22Rv1 (cell line): ENCODE measurements around the gene KLK5.

Experiments used
- H3K27ac ChIP-seq: fragments of 450-650 bp; 2 replicates; pipeline ENCODE4 v1.5.1; 2017
- ZFX ChIP-seq: fragments of 450-650 bp; IDR thresholded peaks from 2 replicates; pipeline ENCODE4 v1.6.1; 2017; ENCODE audit warnings: antibody characterized with exemption, borderline replicate concordance
- TF ChIP-seq, protein P1 (sequence below): fragments of 450-650 bp; IDR thresholded peaks from 2 replicates; pipeline ENCODE4 v1.5.1; 2017; ENCODE audit warnings: mild to moderate bottlenecking

KLK5 gene

DNA sequence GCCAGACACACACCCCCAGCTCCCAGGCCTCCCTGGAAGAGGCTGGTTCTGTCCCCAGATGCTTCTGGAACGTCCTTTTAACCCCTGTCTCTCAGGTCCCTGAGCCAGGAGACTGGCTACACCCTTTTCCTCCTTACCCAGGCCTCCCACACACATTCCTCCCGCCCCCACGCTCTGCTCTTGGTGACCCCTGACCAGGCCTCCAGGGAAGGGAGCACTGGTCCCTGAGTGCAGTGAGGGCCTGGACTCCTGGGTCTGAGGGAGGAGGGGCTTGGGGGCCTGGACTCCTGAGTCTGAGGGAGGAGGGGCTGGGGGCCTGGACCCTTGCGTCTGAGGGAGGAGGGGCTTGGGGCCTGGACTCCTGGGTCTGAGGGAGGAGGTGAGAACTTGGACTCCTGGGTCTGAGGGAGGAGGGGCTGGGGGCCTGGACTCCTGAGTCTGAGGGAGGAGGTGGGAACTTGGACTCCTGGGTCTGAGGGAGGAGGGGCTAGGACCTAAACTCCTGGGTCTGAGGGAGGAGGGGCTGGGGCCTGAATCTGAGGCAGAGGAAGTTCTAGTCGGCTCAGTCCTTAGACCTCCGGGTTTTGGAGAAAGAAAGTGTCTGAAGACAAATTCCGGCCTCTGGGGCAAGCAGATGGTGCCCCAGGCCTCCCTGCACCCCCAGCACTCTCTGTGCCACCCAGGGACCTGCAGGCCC is 16.0 kb upstream of the KLK5 start:
- no peak for TF ChIP-seq ZFX
- TF ChIP-seq, protein P1, sequence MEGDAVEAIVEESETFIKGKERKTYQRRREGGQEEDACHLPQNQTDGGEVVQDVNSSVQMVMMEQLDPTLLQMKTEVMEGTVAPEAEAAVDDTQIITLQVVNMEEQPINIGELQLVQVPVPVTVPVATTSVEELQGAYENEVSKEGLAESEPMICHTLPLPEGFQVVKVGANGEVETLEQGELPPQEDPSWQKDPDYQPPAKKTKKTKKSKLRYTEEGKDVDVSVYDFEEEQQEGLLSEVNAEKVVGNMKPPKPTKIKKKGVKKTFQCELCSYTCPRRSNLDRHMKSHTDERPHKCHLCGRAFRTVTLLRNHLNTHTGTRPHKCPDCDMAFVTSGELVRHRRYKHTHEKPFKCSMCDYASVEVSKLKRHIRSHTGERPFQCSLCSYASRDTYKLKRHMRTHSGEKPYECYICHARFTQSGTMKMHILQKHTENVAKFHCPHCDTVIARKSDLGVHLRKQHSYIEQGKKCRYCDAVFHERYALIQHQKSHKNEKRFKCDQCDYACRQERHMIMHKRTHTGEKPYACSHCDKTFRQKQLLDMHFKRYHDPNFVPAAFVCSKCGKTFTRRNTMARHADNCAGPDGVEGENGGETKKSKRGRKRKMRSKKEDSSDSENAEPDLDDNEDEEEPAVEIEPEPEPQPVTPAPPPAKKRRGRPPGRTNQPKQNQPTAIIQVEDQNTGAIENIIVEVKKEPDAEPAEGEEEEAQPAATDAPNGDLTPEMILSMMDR, result no peak
- H3K27ac ChIP-seq, result no peak overlapping the region

GRCh38 chr19:50967929-50968715 is 15.3 kb upstream of the KLK5 start:
- H3K27ac ChIP-seq, result no peak overlapping the region
- TF ChIP-seq ZFX, result no peak
- TF ChIP-seq, protein P1, result no peak

DNA sequence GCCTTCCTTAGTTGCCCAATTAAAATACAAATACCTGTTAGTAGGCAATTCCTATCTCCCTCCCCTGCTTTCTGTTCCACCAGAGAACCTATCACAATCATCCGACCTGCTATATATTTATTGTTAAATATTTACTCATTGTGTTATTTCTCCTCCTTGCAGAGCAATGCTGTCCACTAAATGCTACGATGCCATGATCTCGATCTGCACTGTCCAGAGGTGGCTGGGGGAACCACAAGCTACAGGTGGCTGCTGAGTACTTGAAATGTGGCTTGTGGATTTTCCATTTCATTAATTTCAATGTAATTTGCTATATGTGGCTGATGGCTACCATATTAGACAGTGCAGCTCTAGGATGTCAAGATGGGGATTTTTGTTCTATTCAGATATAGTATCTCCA is 11.4 kb upstream of the KLK5 start:
- TF ChIP-seq ZFX, result no peak
- TF ChIP-seq, protein P1, result no peak

GRCh38 chr19:50963381-50963780 is 10.5 kb upstream of the KLK5 start:
- no peak overlapping the region for H3K27ac ChIP-seq
- TF ChIP-seq, protein P1, result no peak
- TF ChIP-seq ZFX, result no peak

More for the DNA sequence above, 11.4 kb upstream of the KLK5 start:
- no peak overlapping the region for H3K27ac ChIP-seq

DNA sequence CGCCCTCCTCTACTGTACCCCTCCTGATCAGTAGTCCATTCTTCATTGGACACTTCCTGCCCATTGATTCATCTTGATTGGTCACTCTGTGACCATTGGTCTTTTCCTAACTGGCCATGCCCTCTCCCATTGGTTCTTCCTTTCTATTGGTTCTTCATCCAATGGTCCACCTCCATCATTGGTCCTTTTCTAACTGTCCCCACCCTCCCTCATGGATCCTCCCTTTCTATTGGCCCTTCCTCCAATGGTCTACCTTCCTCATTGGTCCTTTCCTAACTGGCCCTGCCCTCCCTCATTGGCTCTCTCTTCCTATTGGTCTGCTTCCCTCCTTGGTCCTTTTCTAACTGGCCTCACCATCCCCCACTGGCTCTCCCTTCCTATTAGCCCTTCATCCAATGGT is 9.4 kb upstream of the KLK5 start:
- no peak overlapping the region for H3K27ac ChIP-seq
- TF ChIP-seq ZFX, result no peak
- TF ChIP-seq, protein P1, result no peak

GRCh38 chr19:50959731-50960500 is 7.1 kb upstream of the KLK5 start:
- TF ChIP-seq ZFX, result no peak
- TF ChIP-seq, protein P1, result no peak
- no peak overlapping the region for H3K27ac ChIP-seq
